Measurements from ENCODE around the gene SF3A2.
"Not testable (repeated sequence)": the region's sequence is repeated elsewhere in the genome, so short reads cannot be mapped to it uniquely, and the experiment has no call there.

SF3A2 gene

GRCh38 chr19:2280633-2281264 lies 44.1 kb downstream of the SF3A2 start:
- TF ChIP-seq, protein P1, sequence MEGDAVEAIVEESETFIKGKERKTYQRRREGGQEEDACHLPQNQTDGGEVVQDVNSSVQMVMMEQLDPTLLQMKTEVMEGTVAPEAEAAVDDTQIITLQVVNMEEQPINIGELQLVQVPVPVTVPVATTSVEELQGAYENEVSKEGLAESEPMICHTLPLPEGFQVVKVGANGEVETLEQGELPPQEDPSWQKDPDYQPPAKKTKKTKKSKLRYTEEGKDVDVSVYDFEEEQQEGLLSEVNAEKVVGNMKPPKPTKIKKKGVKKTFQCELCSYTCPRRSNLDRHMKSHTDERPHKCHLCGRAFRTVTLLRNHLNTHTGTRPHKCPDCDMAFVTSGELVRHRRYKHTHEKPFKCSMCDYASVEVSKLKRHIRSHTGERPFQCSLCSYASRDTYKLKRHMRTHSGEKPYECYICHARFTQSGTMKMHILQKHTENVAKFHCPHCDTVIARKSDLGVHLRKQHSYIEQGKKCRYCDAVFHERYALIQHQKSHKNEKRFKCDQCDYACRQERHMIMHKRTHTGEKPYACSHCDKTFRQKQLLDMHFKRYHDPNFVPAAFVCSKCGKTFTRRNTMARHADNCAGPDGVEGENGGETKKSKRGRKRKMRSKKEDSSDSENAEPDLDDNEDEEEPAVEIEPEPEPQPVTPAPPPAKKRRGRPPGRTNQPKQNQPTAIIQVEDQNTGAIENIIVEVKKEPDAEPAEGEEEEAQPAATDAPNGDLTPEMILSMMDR (IDR thresholded peaks at IDR 0.05; ENCODE audit: insufficient read depth, missing control alignments), result no peak
- no peak for DNase-seq (ENCODE audit: insufficient read length, low spot score)
- FAIRE-seq, result no peak

GRCh38 chr19:2281265-2282061 lies 44.8 kb downstream of the SF3A2 start:
- not testable (repeated sequence) for FAIRE-seq; DNase-seq (ENCODE audit: insufficient read length, low spot score)

DNA sequence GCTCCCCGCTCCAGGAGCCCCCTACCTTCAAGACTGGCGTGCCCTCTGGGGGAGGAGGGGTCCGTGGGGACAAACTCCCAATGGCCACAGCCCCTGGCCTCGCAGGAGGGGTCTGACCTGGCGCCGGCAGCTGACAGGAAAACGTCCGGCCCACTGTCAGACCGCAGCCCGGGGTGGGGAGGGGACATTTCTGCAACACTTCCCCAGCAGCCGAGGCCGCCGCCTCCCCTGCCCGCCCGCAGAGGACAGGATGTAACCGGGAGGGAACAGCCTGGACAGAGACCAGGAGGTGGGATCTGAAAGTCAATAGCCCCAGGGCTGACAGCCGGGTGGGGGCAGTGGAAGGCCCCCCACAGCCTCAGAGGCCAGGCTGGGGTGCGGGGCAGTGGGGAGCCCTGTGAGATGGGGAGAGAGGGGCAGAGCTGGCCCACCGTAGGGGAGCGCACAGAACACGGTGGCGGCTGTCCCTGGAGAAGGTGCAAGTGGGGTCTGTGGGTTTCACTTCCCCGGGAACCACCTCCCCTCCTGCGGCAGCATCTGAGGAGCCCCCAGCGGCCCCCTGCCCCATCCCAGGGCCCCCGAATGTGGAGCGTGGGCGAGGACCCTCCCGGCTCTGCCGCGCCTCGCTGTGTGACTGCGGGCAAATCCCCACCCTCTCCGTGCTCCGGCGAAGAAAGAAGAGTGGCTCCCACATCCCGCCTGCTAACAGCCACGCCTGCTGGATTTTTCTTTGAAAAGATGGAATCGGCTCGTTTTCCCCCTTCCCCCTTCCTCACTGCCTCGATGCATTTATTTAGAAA lies 45.6 kb downstream of the SF3A2 start, which contains the start of gene PEAK3:
PEAK3 (minus strand) TSS at position 114 of the 800 bp plus-strand sequence. CDS start 1,244 bp downstream, outside the sequence.
- TF ChIP-seq, protein P1 (IDR thresholded peaks at IDR 0.05; ENCODE audit: insufficient read depth, missing control alignments), result no peak
- DNase-seq (ENCODE audit: insufficient read length, low spot score) (no peak), FAIRE-seq (no peak)

- TF ChIP-seq, protein P1 (IDR thresholded peaks at IDR 0.05; ENCODE audit: insufficient read depth, missing control alignments), result no peak
- DNase-seq (ENCODE audit: insufficient read length, low spot score) (no peak), FAIRE-seq (no peak)
Measured at GRCh38 chr19:2282862-2283237, 46.2 kb downstream of the SF3A2 start.

- FAIRE-seq (no peak), DNase-seq (ENCODE audit: insufficient read length, low spot score) (no peak)
- TF ChIP-seq, protein P1 (IDR thresholded peaks at IDR 0.05; ENCODE audit: insufficient read depth, missing control alignments), result no peak
Measured at GRCh38 chr19:2283835-2284507, 47.3 kb downstream of the SF3A2 start.

DNA sequence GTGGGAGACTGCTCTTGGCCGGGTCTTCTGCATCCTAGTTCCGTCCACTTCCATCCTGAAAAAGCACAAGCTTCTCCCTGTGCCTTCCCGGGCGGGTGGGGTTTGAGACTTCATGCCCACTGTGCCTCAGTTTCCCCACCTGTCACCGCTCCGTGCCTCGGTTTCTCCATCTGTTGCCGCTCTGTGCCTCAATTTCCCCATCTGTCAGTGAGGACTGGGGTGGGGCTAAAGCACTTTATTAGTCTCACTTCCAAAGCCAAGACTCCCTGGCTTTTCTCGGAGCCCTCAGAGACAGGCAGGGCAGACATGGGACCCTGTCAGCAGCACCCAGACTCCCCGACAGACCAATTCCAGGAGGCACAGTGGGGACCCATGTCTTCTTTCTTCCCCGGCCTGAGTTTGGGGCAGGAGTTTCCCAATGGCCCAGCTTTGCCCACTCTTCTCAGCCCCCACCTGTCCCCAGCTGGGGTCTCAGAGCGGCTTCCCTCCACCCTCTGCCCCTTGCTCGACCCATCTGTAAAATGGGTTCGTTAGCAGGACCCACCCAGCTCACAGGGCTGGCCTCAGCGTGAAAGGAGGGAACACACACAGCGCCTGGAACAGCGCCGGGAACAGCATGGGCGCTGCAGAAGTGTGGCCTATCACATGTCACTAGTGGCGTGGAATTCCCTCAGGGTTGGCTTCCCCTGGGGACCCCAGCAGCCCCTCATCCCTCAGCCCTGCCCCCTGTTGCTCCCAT lies 49.9 kb downstream of the SF3A2 start:
- DNase-seq (ENCODE audit: insufficient read length, low spot score) (no peak), FAIRE-seq (no peak)
- TF ChIP-seq, protein P1 (IDR thresholded peaks at IDR 0.05; ENCODE audit: insufficient read depth, missing control alignments), result no peak

Measured in D721Med (cell line).